ENCODE data around the gene CGB5. TPM values are rescaled to one million over a fixed set of nuclear protein-coding genes. Genes with fewer than 3 reads are reported as not detected.

CGB5 gene
- total RNA-seq, 1 experiment from 2014 or later = not detected

DNA sequence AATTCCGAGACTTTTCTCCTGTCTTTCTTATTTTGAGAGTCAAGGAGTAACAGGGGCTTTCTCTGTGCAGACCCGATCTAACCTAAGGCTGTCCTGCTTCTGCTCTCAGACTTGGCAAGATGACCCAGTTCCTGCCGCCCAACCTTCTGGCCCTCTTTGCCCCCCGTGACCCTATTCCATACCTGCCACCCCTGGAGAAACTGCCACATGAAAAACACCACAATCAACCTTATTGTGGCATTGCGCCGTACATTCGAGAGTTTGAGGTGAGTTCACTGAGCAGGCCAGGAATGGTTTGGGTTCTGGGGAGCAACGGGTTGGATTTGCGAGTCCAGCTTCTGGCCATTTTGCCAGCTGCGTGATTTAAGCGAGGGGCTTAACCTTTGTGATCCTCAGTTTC, 42.6 kb downstream of the CGB5 start:
- CTCF ChIA-PET = interaction anchor here (0.6 to 3.9 kb wide), 9 partner anchors 12 to 870 kb away, joined by 3 to 28 read pairs (median 3); no protein-coding TSS in a partner anchor
- BruUV-seq (replicated peaks) = no TSS peak
- TF ChIP-seq, protein P1, sequence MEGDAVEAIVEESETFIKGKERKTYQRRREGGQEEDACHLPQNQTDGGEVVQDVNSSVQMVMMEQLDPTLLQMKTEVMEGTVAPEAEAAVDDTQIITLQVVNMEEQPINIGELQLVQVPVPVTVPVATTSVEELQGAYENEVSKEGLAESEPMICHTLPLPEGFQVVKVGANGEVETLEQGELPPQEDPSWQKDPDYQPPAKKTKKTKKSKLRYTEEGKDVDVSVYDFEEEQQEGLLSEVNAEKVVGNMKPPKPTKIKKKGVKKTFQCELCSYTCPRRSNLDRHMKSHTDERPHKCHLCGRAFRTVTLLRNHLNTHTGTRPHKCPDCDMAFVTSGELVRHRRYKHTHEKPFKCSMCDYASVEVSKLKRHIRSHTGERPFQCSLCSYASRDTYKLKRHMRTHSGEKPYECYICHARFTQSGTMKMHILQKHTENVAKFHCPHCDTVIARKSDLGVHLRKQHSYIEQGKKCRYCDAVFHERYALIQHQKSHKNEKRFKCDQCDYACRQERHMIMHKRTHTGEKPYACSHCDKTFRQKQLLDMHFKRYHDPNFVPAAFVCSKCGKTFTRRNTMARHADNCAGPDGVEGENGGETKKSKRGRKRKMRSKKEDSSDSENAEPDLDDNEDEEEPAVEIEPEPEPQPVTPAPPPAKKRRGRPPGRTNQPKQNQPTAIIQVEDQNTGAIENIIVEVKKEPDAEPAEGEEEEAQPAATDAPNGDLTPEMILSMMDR (IDR thresholded peaks at IDR 0.05; ENCODE audit: unreplicated experiment) = no peak
- H3K27ac Mint-ChIP-seq (ENCODE audit: low read depth, unreplicated experiment) = peak overlapping the region; percentile 95
- peak overlapping the region; percentile 97 for H3K4me3 Mint-ChIP-seq (ENCODE audit: unreplicated experiment)
- no peaks in the 10 kb centered on the region for H3K27me3 Mint-ChIP-seq (ENCODE audit: insufficient read depth, unreplicated experiment)
- POLR2A ChIA-PET = interaction anchor here (0.6 to 2.4 kb wide), 9 partner anchors 12 to 494 kb away, joined by 3 to 8 read pairs (median 4); partner anchors contain the start of genes GYS1, LIN7B and NOSIP
- peaks cover 17% of the 10 kb centered on the region for H3K4me1 Mint-ChIP-seq (ENCODE audit: insufficient read depth, unreplicated experiment)
- intact Hi-C loops (cut with micrococcal nuclease) = no loop called here
- no peaks in the 10 kb centered on the region for H3K9me3 Mint-ChIP-seq (ENCODE audit: unreplicated experiment)
- peaks cover 43% of the 10 kb centered on the region for H3K36me3 Mint-ChIP-seq (ENCODE audit: insufficient read depth, unreplicated experiment)
- DNase-seq (ENCODE audit: unreplicated experiment) = no peak

DNA sequence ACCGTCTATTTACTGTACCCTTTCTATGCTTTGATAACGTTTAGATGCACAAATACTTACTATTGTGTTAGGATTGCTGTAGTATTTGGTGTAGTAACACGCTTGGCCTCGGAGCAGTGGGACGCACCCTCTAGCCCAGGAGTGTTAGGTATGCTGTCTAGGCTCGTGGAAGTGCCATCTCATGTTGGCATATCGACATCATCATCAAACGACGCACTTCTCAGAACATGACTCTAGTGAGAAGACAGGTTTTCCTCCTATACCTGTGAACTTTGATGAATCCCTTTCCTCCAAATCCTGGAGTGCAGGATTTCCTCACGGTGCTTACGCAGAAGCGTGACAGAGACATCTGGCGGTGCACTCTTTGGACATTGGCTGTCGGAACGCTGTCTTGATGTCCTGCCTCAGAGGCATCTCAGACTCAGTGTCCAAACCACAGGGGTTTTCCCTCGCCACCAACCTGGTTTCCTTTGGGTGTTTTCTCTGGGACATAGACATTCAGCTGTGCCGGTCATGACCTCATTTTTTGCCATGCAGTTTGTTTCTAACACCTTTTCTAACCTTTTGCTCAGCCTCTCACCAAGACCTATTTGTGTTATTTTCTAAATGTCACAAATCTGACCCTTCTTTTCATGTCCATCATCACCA, 47.9 kb downstream of the CGB5 start:
- CTCF ChIA-PET = no interaction called here
- TF ChIP-seq, protein P1 (IDR thresholded peaks at IDR 0.05; ENCODE audit: unreplicated experiment) = no peak
- POLR2A ChIA-PET = no interaction called here
- H3K4me3 Mint-ChIP-seq (ENCODE audit: unreplicated experiment) = no peak overlapping the region
- peaks cover 7% of the 10 kb centered on the region for H3K4me1 Mint-ChIP-seq (ENCODE audit: insufficient read depth, unreplicated experiment)
- peaks cover 88% of the 10 kb centered on the region for H3K36me3 Mint-ChIP-seq (ENCODE audit: insufficient read depth, unreplicated experiment)
- intact Hi-C loops (cut with micrococcal nuclease) = no loop called here
- no TSS peak for BruUV-seq (replicated peaks)
- H3K27ac Mint-ChIP-seq (ENCODE audit: low read depth, unreplicated experiment) = no peak overlapping the region
- no peaks in the 10 kb centered on the region for H3K9me3 Mint-ChIP-seq (ENCODE audit: unreplicated experiment)
- no peak for DNase-seq (ENCODE audit: unreplicated experiment)
- H3K27me3 Mint-ChIP-seq (ENCODE audit: insufficient read depth, unreplicated experiment) = no peaks in the 10 kb centered on the region

DNA sequence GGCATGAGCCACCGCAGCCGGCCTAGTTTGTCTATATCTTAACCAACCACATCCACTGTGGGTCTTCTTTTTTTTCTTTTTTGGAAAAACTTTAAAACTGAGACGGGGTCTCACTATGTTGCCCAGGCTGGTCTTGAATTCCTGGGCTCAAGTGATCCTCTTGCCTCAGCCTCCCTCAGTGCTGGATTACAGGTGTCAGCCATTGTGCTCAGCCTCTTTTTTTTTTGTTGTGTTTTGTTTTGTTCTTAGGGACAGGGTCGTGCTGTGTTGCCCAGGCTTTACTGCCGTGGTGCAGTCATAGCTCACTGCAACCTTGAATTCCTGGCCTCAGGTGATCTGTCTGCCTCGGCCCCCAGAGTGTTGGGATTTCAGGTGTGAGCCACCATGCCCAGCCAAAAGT, 49.0 kb downstream of the CGB5 start:
- ChIA-PET CTCF (interaction anchor here (0.7 to 1.2 kb wide), 2 partner anchors 17 to 57 kb away, joined by 4 read pairs; no protein-coding TSS in a partner anchor), POLR2A (interaction anchor here (1.1 kb wide), 1 partner anchor 99 kb away, joined by 3 read pairs; the partner anchor contains the start of gene RUVBL2)
- H3K27ac Mint-ChIP-seq (ENCODE audit: low read depth, unreplicated experiment) = no peak overlapping the region
- intact Hi-C loops (cut with micrococcal nuclease) = no loop called here
- H3K4me3 Mint-ChIP-seq (ENCODE audit: unreplicated experiment) = no peak overlapping the region
- no peak for DNase-seq (ENCODE audit: unreplicated experiment)
- BruUV-seq (replicated peaks) = no TSS peak
- no peaks in the 10 kb centered on the region for H3K9me3 Mint-ChIP-seq (ENCODE audit: unreplicated experiment)
- TF ChIP-seq, protein P1 (IDR thresholded peaks at IDR 0.05; ENCODE audit: unreplicated experiment) = no peak
- H3K36me3 Mint-ChIP-seq (ENCODE audit: insufficient read depth, unreplicated experiment) = peaks cover 96% of the 10 kb centered on the region
- H3K27me3 Mint-ChIP-seq (ENCODE audit: insufficient read depth, unreplicated experiment) = no peaks in the 10 kb centered on the region
- H3K4me1 Mint-ChIP-seq (ENCODE audit: insufficient read depth, unreplicated experiment) = peaks cover 6% of the 10 kb centered on the region

Small RNA genes within 50 kb of the gene (microRNA-seq; reads per million reads assigned to microRNA genes)
- 0.53 reads per million for gene MIR6798

Other genes starting within 250 kb of the CGB5 start
- 40.7 and 48.2 TPM in 2 replicates for gene BCAT2, start 232.8 kb upstream of the CGB5 start, total RNA-seq (2022)
- gene HSD17B14, start 207.4 kb upstream of the CGB5 start, total RNA-seq (2022) = 0.26 and 0.32 TPM in 2 replicates
- 10.1 and 11.9 TPM in 2 replicates for gene PLEKHA4, start 175.2 kb upstream of the CGB5 start, total RNA-seq (2022)
- 207 and 248 TPM in 2 replicates for gene PPP1R15A, start 171.4 kb upstream of the CGB5 start, total RNA-seq (2022)
- gene TULP2, start 145.1 kb upstream of the CGB5 start, total RNA-seq (2022) = not detected in 2 replicates
- 61.4 and 76.8 TPM in 2 replicates for gene NUCB1, start 143.5 kb upstream of the CGB5 start, total RNA-seq (2022)
- not detected in 2 replicates for gene DHDH, start 110.1 kb upstream of the CGB5 start, total RNA-seq (2022)
- 130 and 152 TPM in 2 replicates for gene BAX, start 89.0 kb upstream of the CGB5 start, total RNA-seq (2022)
- gene FTL, start 78.5 kb upstream of the CGB5 start, total RNA-seq (2022) = 275 and 390 TPM in 2 replicates
- 29.7 and 42.7 TPM in 2 replicates for gene GYS1, start 50.5 kb upstream of the CGB5 start, total RNA-seq (2022)
- 126 and 156 TPM in 2 replicates for gene RUVBL2, start 50.0 kb upstream of the CGB5 start, total RNA-seq (2022)
- not detected in 2 replicates for gene LHB, start 26.8 kb upstream of the CGB5 start, total RNA-seq (2022)
- gene CGB3, start 19.5 kb upstream of the CGB5 start, total RNA-seq (2022) = not detected in 2 replicates
- not detected in 2 replicates for gene CGB2, start 12.0 kb upstream of the CGB5 start, total RNA-seq (2022)
- gene CGB1, start 7.0 kb upstream of the CGB5 start, total RNA-seq (2022) = not detected in 2 replicates
- gene CGB8, start 5.3 kb downstream of the CGB5 start, total RNA-seq (2022) = 1.3 TPM in 1 of 2 replicates, not detected in the other
- 2.3 and 2.5 TPM in 2 replicates for gene CGB7, start 13.9 kb downstream of the CGB5 start, total RNA-seq (2022)
- 6.0 and 7.8 TPM in 2 replicates for gene NTF4, start 21.0 kb downstream of the CGB5 start, total RNA-seq (2022)
- gene KCNA7, start 28.9 kb downstream of the CGB5 start, total RNA-seq (2022) = not detected in 2 replicates
- gene SNRNP70, start 41.6 kb downstream of the CGB5 start, total RNA-seq (2022) = 199 and 200 TPM in 2 replicates
- 2.6 and 3.2 TPM in 2 replicates for gene LIN7B, start 70.5 kb downstream of the CGB5 start, total RNA-seq (2022)
- 2.4 and 3.2 TPM in 2 replicates for gene C19orf73, start 75.3 kb downstream of the CGB5 start, total RNA-seq (2022)
- gene PPFIA3, start 75.7 kb downstream of the CGB5 start, total RNA-seq (2022) = 6.7 and 8.0 TPM in 2 replicates
- not detected in 2 replicates for gene HRC, start 111.5 kb downstream of the CGB5 start, total RNA-seq (2022)
- gene TRPM4, start 113.9 kb downstream of the CGB5 start, total RNA-seq (2022) = 21.2 and 21.4 TPM in 2 replicates